KMS-11 (cell line): ENCODE data around the gene RREB1.

Experiments used
- H2AFZ ChIP-seq: fragments of 200-600 bp; sonication (generic); 2 replicates; pipeline ENCODE4 v1.6.1; 2016; ENCODE audit warnings: antibody characterized with exemption, mixed run types, low read depth
- H3K27ac ChIP-seq: fragments of 200-600 bp; sonication (generic); 2 replicates; pipeline ENCODE4 v1.6.1; 2016; ENCODE audit warnings: mild to moderate bottlenecking, mixed run types
- H3K27me3 ChIP-seq: fragments of 200-600 bp; sonication (generic); 2 replicates; pipeline ENCODE4 v1.6.1; 2017; ENCODE audit warnings: mild to moderate bottlenecking, low read depth, mixed run types, moderate library complexity; ENCODE audit not compliant: insufficient read depth
- H3K36me3 ChIP-seq: fragments of 200-600 bp; sonication (generic); 2 replicates; pipeline ENCODE4 v1.6.1; 2017; ENCODE audit warnings: mild to moderate bottlenecking, mixed run types; ENCODE audit not compliant: insufficient read depth
- H3K4me1 ChIP-seq: fragments of 200-600 bp; sonication (generic); 2 replicates; pipeline ENCODE4 v1.6.1; 2016; ENCODE audit warnings: mild to moderate bottlenecking, low read depth, mixed run types; ENCODE audit not compliant: poor library complexity, severe bottlenecking
- H3K4me2 ChIP-seq: fragments of 200-600 bp; sonication (generic); 2 replicates; pipeline ENCODE4 v1.7.0; 2016; ENCODE audit warnings: mild to moderate bottlenecking, mixed run types
- H3K4me3 ChIP-seq: fragments of 200-600 bp; sonication (generic); IDR thresholded peaks from 2 replicates; pipeline ENCODE4 v1.6.1; 2017; ENCODE audit warnings: low read depth, low read length, mixed read lengths; ENCODE audit not compliant: insufficient read depth
- H3K79me2 ChIP-seq: fragments of 200-600 bp; sonication (generic); 2 replicates; pipeline ENCODE4 v1.6.1; 2016; ENCODE audit warnings: low read depth, mixed run types; ENCODE audit not compliant: insufficient read depth
- H3K9ac ChIP-seq: fragments of 200-600 bp; sonication (generic); 2 replicates; pipeline ENCODE4 v1.6.1; 2016; ENCODE audit warnings: mild to moderate bottlenecking, mixed run types
- H4K20me1 ChIP-seq: fragments of 200-600 bp; sonication (generic); 2 replicates; pipeline ENCODE4 v1.6.1; 2016; ENCODE audit warnings: mild to moderate bottlenecking, mixed run types; ENCODE audit not compliant: insufficient read depth
- TF ChIP-seq, protein P1 (sequence below): fragments of 200-600 bp; sonication (generic); conservative IDR thresholded peaks from 2 replicates; pipeline ENCODE4 v1.6.1; 2017; ENCODE audit warnings: low read depth, mild to moderate bottlenecking, antibody characterized with exemption, low read length, moderate library complexity, mixed read lengths

The RREB1 gene

DNA sequence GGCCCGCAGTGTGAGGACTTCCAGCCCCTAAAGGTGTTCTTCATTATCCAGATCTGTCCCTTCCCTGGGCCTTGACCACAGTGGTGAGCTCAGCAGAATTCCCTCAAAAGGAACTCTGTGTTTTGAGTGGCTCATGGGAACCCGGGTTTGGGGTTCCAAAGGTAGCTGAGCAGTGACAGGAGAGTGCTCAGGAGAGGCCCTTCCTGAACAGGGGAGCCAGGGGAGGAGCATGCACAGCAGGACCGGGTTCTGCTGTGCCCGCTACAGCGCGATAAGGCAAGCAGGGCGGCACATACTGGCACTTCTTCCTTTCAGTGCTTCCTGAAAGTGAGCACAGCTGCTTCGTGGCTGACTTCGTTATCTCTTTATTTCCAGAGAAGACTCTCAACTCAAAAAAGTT lies 117.0 kb downstream of the RREB1 start:
- Histone ChIP-seq H3K27me3 (no peaks in the 10 kb centered on the region), H3K27ac (no peak overlapping the region), H3K4me1 (no peaks in the 10 kb centered on the region), H4K20me1 (no peaks in the 10 kb centered on the region), H3K4me2 (no peak overlapping the region), H3K4me3 (no peak overlapping the region), H3K79me2 (no peaks in the 10 kb centered on the region), H2AFZ (no peak overlapping the region), H3K9ac (no peak overlapping the region), H3K36me3 (no peaks in the 10 kb centered on the region)
- TF ChIP-seq, protein P1, sequence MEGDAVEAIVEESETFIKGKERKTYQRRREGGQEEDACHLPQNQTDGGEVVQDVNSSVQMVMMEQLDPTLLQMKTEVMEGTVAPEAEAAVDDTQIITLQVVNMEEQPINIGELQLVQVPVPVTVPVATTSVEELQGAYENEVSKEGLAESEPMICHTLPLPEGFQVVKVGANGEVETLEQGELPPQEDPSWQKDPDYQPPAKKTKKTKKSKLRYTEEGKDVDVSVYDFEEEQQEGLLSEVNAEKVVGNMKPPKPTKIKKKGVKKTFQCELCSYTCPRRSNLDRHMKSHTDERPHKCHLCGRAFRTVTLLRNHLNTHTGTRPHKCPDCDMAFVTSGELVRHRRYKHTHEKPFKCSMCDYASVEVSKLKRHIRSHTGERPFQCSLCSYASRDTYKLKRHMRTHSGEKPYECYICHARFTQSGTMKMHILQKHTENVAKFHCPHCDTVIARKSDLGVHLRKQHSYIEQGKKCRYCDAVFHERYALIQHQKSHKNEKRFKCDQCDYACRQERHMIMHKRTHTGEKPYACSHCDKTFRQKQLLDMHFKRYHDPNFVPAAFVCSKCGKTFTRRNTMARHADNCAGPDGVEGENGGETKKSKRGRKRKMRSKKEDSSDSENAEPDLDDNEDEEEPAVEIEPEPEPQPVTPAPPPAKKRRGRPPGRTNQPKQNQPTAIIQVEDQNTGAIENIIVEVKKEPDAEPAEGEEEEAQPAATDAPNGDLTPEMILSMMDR, result no peak

DNA sequence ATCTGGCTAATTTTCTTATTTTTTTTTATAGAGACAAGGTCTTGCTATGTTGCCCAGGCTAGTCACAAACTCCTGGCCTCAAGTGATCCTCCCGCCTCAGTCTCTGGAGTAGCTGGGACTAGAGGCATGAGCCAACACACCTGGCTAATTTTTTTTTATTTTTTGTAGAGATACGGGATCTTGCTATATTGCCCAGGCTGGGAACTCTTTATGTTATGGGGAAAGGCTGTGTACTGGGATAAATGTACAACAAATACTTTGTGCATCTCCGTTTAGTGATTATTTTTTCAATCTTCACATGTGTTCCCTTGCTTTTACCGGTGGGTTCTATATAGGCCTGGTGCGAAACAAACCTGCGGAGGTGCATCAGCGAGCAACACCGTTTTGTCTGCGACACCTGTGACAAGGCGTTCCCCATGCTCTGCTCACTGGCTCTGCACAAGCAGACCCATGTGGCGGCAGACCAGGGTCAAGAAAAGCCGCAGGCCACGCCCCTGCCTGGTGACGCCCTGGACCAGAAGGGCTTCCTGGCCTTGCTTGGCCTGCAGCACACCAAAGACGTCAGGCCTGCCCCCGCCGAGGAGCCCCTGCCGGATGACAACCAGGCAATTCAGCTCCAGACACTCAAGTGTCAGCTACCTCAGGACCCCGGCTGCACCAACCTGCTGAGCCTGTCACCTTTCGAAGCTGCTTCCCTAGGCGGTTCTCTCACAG lies 121.1 kb downstream of the RREB1 start:
- Histone ChIP-seq H3K4me1 (peaks cover 16% of the 10 kb centered on the region), H3K27ac (no peak overlapping the region), H2AFZ (no peak overlapping the region), H4K20me1 (no peaks in the 10 kb centered on the region), H3K4me2 (no peak overlapping the region), H3K79me2 (no peaks in the 10 kb centered on the region), H3K27me3 (no peaks in the 10 kb centered on the region), H3K9ac (no peak overlapping the region), H3K36me3 (no peaks in the 10 kb centered on the region), H3K4me3 (no peak overlapping the region)
- TF ChIP-seq, protein P1, result no peak

DNA sequence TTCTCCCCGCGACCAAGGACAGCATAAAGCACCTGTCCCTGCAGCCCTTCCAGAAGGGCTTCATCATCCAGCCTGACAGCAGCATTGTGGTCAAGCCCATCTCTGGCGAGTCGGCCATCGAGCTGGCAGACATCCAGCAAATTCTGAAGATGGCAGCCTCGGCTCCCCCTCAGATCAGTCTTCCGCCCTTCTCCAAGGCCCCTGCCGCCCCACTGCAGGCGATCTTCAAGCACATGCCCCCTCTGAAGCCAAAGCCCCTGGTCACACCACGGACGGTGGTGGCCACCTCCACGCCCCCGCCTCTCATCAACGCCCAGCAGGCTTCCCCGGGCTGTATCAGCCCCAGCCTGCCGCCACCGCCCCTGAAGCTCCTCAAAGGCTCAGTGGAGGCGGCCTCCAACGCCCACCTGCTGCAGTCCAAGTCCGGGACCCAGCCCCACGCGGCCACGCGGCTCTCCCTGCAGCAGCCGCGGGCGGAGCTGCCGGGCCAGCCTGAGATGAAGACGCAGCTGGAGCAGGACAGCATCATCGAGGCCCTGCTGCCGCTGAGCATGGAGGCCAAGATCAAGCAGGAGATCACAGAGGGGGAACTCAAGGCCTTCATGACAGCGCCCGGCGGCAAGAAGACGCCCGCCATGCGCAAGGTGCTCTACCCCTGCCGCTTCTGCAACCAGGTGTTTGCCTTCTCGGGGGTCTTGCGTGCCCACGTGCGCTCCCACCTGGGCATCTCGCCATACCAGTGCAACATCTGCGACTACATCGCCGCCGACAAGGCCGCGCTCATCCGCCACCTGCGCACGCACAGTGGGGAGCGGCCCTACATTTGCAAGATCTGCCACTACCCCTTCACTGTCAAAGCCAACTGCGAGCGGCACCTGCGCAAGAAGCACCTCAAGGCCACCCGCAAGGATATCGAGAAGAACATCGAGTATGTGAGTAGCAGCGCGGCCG lies 121.9 kb downstream of the RREB1 start:
- H3K4me2 ChIP-seq, result no peak overlapping the region
- no peak overlapping the region for H2AFZ ChIP-seq
- H3K79me2 ChIP-seq, result no peaks in the 10 kb centered on the region
- no peaks in the 10 kb centered on the region for H4K20me1 ChIP-seq
- no peaks in the 10 kb centered on the region for H3K36me3 ChIP-seq
- H3K27me3 ChIP-seq, result no peaks in the 10 kb centered on the region
- no peak overlapping the region for H3K4me3 ChIP-seq
- H3K9ac ChIP-seq, result no peak overlapping the region
- H3K4me1 ChIP-seq, result peaks cover 16% of the 10 kb centered on the region
- no peak overlapping the region for H3K27ac ChIP-seq
- TF ChIP-seq, protein P1, result no peak

DNA sequence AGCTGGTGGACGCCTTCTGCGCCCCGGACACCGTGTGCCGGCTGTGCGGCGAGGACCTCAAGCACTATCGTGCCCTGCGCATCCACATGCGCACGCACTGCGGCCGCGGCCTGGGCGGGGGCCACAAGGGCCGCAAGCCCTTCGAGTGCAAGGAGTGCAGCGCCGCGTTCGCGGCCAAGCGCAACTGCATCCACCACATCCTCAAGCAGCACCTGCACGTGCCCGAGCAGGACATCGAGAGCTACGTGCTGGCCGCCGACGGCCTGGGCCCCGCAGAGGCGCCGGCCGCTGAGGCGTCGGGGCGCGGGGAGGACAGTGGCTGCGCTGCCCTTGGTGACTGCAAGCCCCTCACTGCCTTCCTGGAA lies 122.5 kb downstream of the RREB1 start:
- TF ChIP-seq, protein P1, result no peak
- Histone ChIP-seq H3K4me3 (no peak overlapping the region), H3K79me2 (no peaks in the 10 kb centered on the region), H3K27ac (no peak overlapping the region), H3K4me2 (no peak overlapping the region), H3K4me1 (peaks cover 16% of the 10 kb centered on the region), H3K36me3 (no peaks in the 10 kb centered on the region), H4K20me1 (no peaks in the 10 kb centered on the region), H2AFZ (no peak overlapping the region), H3K9ac (no peak overlapping the region), H3K27me3 (no peaks in the 10 kb centered on the region)
